ENCODE measurements around the gene RELCH. TPM values are rescaled to one million over a fixed set of nuclear protein-coding genes. Genes with fewer than 3 reads are reported as not detected.

The RELCH gene
- total RNA-seq, 2 donors from 2014 or later = 38.9 to 56.3 TPM

- Mint-ChIP-seq H3K27ac (no peak overlapping the region), H3K4me1 (ENCODE audit: low read depth in 2 of 2) (peaks cover 0 to 11% of the 10 kb centered on the region in 2 donors), H3K4me3 (no peak overlapping the region), H3K27me3 (peaks cover 22 to 31% of the 10 kb centered on the region in 2 donors), H3K9me3 (no peaks in the 10 kb centered on the region), H3K36me3 (no peaks in the 10 kb centered on the region)
- DNase-seq (ENCODE audit: low spot score) (no peak), ATAC-seq (no peak)
Measured at GRCh38 chr18:62337336-62337735, 150.3 kb downstream of the RELCH start.

GRCh38 chr18:62338446-62339105 lies 151.5 kb downstream of the RELCH start:
- Mint-ChIP-seq H3K4me3 (no peak overlapping the region), H3K27ac (peak overlapping the region in 1 of 2 donors; percentile 7), H3K36me3 (no peaks in the 10 kb centered on the region), H3K27me3 (peaks cover 18 to 24% of the 10 kb centered on the region in 2 donors), H3K9me3 (no peaks in the 10 kb centered on the region), H3K4me1 (ENCODE audit: low read depth in 2 of 2) (peaks cover 0 to 11% of the 10 kb centered on the region in 2 donors)
- ATAC-seq (no peak), DNase-seq (ENCODE audit: low spot score) (no peak)

GRCh38 chr18:62339106-62339988 lies 152.3 kb downstream of the RELCH start:
- H3K27me3 Mint-ChIP-seq = peaks cover 18 to 25% of the 10 kb centered on the region in 2 donors
- DNase-seq (ENCODE audit: low spot score) = no peak
- H3K4me1 Mint-ChIP-seq (ENCODE audit: low read depth in 2 of 2) = peaks cover 0 to 11% of the 10 kb centered on the region in 2 donors
- ATAC-seq = peak; percentile 56 to 83
- H3K9me3 Mint-ChIP-seq = no peaks in the 10 kb centered on the region
- H3K27ac Mint-ChIP-seq = peak overlapping the region in 1 of 2 donors; percentile 7
- peak overlapping the region; percentile 35 for H3K4me3 Mint-ChIP-seq
- no peaks in the 10 kb centered on the region for H3K36me3 Mint-ChIP-seq

- DNase-seq (ENCODE audit: low spot score) = no peak
- peaks cover 21 to 33% of the 10 kb centered on the region in 2 donors for H3K27me3 Mint-ChIP-seq
- H3K4me3 Mint-ChIP-seq = no peak overlapping the region
- H3K27ac Mint-ChIP-seq = no peak overlapping the region
- peaks cover 0 to 11% of the 10 kb centered on the region in 2 donors for H3K4me1 Mint-ChIP-seq (ENCODE audit: low read depth in 2 of 2)
- H3K9me3 Mint-ChIP-seq = no peaks in the 10 kb centered on the region
- H3K36me3 Mint-ChIP-seq = no peaks in the 10 kb centered on the region
- ATAC-seq = no peak
Measured at GRCh38 chr18:62340996-62341395, 153.9 kb downstream of the RELCH start.

- peaks cover 2 to 11% of the 10 kb centered on the region in 2 donors for H3K4me1 Mint-ChIP-seq (ENCODE audit: low read depth in 2 of 2)
- H3K4me3 Mint-ChIP-seq = no peak overlapping the region
- no peak overlapping the region for H3K27ac Mint-ChIP-seq
- peaks cover 21 to 33% of the 10 kb centered on the region in 2 donors for H3K27me3 Mint-ChIP-seq
- H3K9me3 Mint-ChIP-seq = no peaks in the 10 kb centered on the region
- DNase-seq (ENCODE audit: low spot score) = no peak
- ATAC-seq = no peak
- H3K36me3 Mint-ChIP-seq = no peaks in the 10 kb centered on the region
Measured at GRCh38 chr18:62341473-62341872, 154.4 kb downstream of the RELCH start.

GRCh38 chr18:62342884-62343283 lies 155.8 kb downstream of the RELCH start:
- Mint-ChIP-seq H3K36me3 (no peaks in the 10 kb centered on the region), H3K27ac (no peak overlapping the region), H3K27me3 (peaks cover 18 to 27% of the 10 kb centered on the region in 2 donors), H3K4me3 (no peak overlapping the region), H3K4me1 (ENCODE audit: low read depth in 2 of 2) (peaks cover 10 to 15% of the 10 kb centered on the region in 2 donors), H3K9me3 (no peaks in the 10 kb centered on the region)
- ATAC-seq (no peak), DNase-seq (ENCODE audit: low spot score) (no peak)

GRCh38 chr18:62343316-62343715 lies 156.3 kb downstream of the RELCH start:
- H3K36me3 Mint-ChIP-seq = no peaks in the 10 kb centered on the region
- H3K27me3 Mint-ChIP-seq = peaks cover 17 to 23% of the 10 kb centered on the region in 2 donors
- no peak for ATAC-seq
- no peak overlapping the region for H3K4me3 Mint-ChIP-seq
- DNase-seq (ENCODE audit: low spot score) = no peak
- peaks cover 10 to 15% of the 10 kb centered on the region in 2 donors for H3K4me1 Mint-ChIP-seq (ENCODE audit: low read depth in 2 of 2)
- no peaks in the 10 kb centered on the region for H3K9me3 Mint-ChIP-seq
- H3K27ac Mint-ChIP-seq = no peak overlapping the region

- H3K9me3 Mint-ChIP-seq = no peaks in the 10 kb centered on the region
- no peaks in the 10 kb centered on the region for H3K36me3 Mint-ChIP-seq
- ATAC-seq (peak in 1 of 2 donors; percentile 57), DNase-seq (ENCODE audit: low spot score) (no peak)
- H3K4me1 Mint-ChIP-seq (ENCODE audit: low read depth in 2 of 2) = peaks cover 4 to 10% of the 10 kb centered on the region in 2 donors
- H3K27me3 Mint-ChIP-seq = peaks cover 8% of the 10 kb centered on the region in 2 donors
- H3K27ac Mint-ChIP-seq = no peak overlapping the region
- H3K4me3 Mint-ChIP-seq = no peak overlapping the region
Measured at GRCh38 chr18:62345909-62346308, 158.9 kb downstream of the RELCH start.

- peak overlapping the region in 1 of 2 donors; percentile 57 for H3K27ac Mint-ChIP-seq
- no peak for DNase-seq (ENCODE audit: low spot score)
- peaks cover 4 to 10% of the 10 kb centered on the region in 2 donors for H3K4me1 Mint-ChIP-seq (ENCODE audit: low read depth in 2 of 2)
- peak overlapping the region; percentile 9 for H3K4me3 Mint-ChIP-seq
- ATAC-seq = no peak
- peaks cover 6 to 8% of the 10 kb centered on the region in 2 donors for H3K27me3 Mint-ChIP-seq
- no peaks in the 10 kb centered on the region for H3K36me3 Mint-ChIP-seq
- no peaks in the 10 kb centered on the region for H3K9me3 Mint-ChIP-seq
Measured at GRCh38 chr18:62346333-62347088, 159.5 kb downstream of the RELCH start.

GRCh38 chr18:62347089-62347506 lies 160.0 kb downstream of the RELCH start:
- H3K36me3 Mint-ChIP-seq = no peaks in the 10 kb centered on the region
- H3K4me3 Mint-ChIP-seq = peak overlapping the region; percentile 9
- peak overlapping the region in 1 of 2 donors; percentile 57 for H3K27ac Mint-ChIP-seq
- no peaks in the 10 kb centered on the region for H3K9me3 Mint-ChIP-seq
- H3K27me3 Mint-ChIP-seq = peaks cover 6 to 8% of the 10 kb centered on the region in 2 donors
- no peak for ATAC-seq
- H3K4me1 Mint-ChIP-seq (ENCODE audit: low read depth in 2 of 2) = peaks cover 4 to 10% of the 10 kb centered on the region in 2 donors
- DNase-seq (ENCODE audit: low spot score) = no peak

- no peaks in the 10 kb centered on the region for H3K36me3 Mint-ChIP-seq
- ATAC-seq = no peak
Measured at GRCh38 chr18:62348474-62348873, 161.4 kb downstream of the RELCH start.

GRCh38 chr18:62353170-62353569 lies 166.1 kb downstream of the RELCH start:
- Mint-ChIP-seq H3K36me3 (no peaks in the 10 kb centered on the region), H3K4me1 (ENCODE audit: low read depth in 2 of 2) (peaks cover 0 to 7% of the 10 kb centered on the region in 2 donors)

More at GRCh38 chr18:62348474-62348873, 161.4 kb downstream of the RELCH start:
- Mint-ChIP-seq H3K9me3 (no peaks in the 10 kb centered on the region), H3K4me1 (ENCODE audit: low read depth in 2 of 2) (peaks cover 4 to 10% of the 10 kb centered on the region in 2 donors), H3K4me3 (no peak overlapping the region), H3K27ac (no peak overlapping the region), H3K27me3 (peaks cover 6 to 8% of the 10 kb centered on the region in 2 donors)
- no peak for DNase-seq (ENCODE audit: low spot score)

GRCh38 chr18:62354151-62354550 lies 167.1 kb downstream of the RELCH start:
- no peaks in the 10 kb centered on the region for H3K36me3 Mint-ChIP-seq
- H3K9me3 Mint-ChIP-seq = no peaks in the 10 kb centered on the region
- DNase-seq (ENCODE audit: low spot score) (no peak), ATAC-seq (peak in 1 of 2 donors; percentile 44)
- H3K27ac Mint-ChIP-seq = no peak overlapping the region
- no peak overlapping the region for H3K4me3 Mint-ChIP-seq
- no peaks in the 10 kb centered on the region for H3K27me3 Mint-ChIP-seq
- H3K4me1 Mint-ChIP-seq (ENCODE audit: low read depth in 2 of 2) = peaks cover 0 to 7% of the 10 kb centered on the region in 2 donors

More at GRCh38 chr18:62353170-62353569, 166.1 kb downstream of the RELCH start:
- Mint-ChIP-seq H3K27ac (no peak overlapping the region), H3K4me3 (no peak overlapping the region), H3K9me3 (no peaks in the 10 kb centered on the region), H3K27me3 (no peaks in the 10 kb centered on the region)
- ATAC-seq (no peak), DNase-seq (ENCODE audit: low spot score) (no peak)

All from natural killer cell treated with Interleukin-12 subunit alpha and Interleukin-12 subunit beta and Interleukin-15 and Interleukin-18, amount 100 ng/mL, for 72 hours (primary cell).